NAMALWA (cell line): Measurements from ENCODE around the gene PLA2G4B.

Experiments used
- DNase-seq: peaks from one replicate; pipeline ENCODE4 v3.0.0-alpha.2; 2015; ENCODE audit warnings: low spot score

The PLA2G4B gene

GRCh38 chr15:41838400-41838897 lies at the start of gene PLA2G4B:
TSS of gene PLA2G4B (plus strand) at chr15:41838847. CDS start at chr15:41838914, 67 bp downstream.
- DNase-seq, result no peak

DNA sequence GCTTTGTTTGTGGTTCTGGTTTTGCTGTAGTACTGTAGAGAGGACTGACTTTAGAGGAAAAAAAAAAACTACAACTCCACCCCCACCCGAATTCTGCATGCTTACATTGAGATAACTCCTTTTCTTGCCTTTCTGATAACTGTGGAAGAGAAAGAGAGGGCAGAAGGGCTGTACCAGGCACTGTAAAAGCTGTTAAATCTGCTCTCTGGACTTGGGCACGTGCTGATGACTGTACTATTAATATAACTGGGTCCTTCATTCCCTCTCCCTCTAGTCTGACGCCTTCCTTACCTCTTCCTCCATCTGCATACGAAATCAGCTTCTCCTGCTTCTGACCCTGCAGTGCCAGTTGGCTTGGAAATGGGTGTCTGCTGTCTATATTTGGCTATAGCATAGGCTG lies 49.4 kb upstream of the PLA2G4B start:
- no peak for DNase-seq

GRCh38 chr15:41789662-41790061 lies 49.0 kb upstream of the PLA2G4B start:
- no peak for DNase-seq

DNA sequence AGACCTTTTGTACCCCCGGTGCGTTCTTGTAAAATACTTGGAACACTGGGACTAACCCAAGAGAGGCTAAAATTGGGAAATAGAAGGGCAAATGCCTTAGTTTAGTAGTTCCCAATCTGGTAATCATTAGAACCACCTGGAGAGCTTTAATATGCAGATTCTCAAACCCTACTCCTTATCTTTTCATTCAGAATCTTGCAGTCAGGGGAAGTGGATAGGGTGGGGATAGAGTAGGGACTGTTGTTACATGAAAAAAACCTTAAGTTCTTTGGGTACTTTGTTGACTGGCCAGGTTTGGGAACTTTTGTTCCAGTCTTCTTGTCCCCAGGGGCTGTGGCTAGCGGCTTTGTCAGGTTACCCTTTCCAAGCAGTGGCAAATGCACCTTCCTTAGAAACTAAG lies 48.5 kb upstream of the PLA2G4B start:
- DNase-seq, result no peak

DNA sequence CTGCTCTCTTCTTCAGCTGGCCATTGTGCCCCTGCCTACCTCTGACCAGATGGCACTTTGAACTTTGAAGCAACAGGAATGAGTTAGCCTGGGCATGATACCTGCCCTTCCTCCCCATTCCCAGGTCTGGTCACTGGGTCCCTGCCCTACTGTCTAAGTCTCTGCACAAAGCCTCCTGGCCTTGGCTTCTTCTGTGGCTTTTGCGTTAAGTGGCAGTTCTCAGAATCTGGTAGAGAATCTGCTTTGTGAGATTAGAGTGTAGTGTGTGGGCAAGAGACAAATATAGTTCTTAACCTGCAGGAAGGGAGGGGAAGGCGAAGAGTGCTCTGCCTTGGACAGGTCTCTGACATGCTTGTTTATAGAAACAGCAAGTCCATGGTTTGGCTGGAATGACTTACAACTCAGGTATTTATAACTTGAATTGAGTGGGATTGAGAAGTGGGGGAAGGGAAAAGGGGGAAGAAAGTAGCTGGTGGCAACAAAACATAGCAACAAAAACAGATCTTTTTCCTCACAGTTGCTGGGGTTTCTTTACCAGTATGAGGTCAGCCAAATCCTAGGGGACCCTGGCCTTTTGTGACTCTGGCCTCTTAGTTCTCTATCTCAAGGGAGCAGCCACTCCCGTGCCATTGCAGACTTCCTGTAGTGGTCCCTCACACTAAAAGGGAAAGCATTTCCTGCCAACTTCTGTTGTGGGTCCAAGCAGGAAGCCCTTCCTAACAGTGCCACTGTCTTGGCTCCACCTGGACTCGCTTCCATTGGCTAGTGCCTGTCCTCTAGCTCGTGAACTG lies 47.7 kb upstream of the PLA2G4B start:
- DNase-seq, result no peak

- DNase-seq, result no peak
These were observed 47.1 kb upstream of the PLA2G4B start for GRCh38 chr15:41791547-41791937.

- no peak for DNase-seq
These were observed 46.5 kb upstream of the PLA2G4B start for GRCh38 chr15:41792000-41792637.

GRCh38 chr15:41794081-41794480 lies 44.6 kb upstream of the PLA2G4B start:
- DNase-seq, result no peak

DNA sequence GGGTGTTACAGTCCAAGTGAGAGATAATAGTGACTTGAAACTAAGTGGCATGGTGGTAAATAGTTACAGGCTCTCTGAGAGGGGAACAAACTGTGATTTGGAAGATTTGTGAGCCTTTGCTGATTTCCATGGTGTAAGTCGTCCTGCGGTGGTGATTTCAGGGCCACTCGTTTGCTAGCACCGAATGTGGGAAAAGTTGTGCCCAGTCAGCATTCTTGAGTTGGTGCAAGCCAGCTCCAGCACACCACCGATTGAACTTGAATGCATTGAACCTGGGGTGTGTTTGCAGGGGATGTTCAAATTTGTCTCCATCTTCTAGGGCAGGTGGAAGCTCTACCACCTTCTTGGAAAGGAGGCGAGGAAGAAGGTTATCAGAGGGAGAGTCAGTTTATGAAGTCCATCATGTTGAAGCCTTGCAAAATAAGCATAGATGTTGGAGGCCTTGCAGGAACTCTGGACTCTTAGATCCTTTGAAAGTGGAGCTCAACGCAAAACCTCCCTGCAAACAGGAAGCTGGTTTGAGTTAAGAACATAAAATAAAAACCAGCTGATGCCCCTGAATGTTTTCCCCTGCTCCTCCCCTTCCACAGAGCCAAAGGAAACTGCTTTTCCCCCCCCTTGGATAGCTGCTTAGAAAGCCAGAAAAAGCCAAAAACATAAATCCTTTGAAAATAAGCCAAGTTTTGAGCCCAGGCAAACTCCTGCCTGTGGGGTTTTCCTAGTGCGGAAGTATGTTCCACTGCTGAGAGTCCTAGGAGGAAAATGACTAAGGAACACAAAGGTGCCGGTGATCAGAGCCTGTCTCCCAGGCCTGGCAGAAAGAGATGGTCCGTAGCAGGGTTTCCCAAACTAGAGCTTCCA lies 42.4 kb upstream of the PLA2G4B start:
- DNase-seq, result no peak

DNA sequence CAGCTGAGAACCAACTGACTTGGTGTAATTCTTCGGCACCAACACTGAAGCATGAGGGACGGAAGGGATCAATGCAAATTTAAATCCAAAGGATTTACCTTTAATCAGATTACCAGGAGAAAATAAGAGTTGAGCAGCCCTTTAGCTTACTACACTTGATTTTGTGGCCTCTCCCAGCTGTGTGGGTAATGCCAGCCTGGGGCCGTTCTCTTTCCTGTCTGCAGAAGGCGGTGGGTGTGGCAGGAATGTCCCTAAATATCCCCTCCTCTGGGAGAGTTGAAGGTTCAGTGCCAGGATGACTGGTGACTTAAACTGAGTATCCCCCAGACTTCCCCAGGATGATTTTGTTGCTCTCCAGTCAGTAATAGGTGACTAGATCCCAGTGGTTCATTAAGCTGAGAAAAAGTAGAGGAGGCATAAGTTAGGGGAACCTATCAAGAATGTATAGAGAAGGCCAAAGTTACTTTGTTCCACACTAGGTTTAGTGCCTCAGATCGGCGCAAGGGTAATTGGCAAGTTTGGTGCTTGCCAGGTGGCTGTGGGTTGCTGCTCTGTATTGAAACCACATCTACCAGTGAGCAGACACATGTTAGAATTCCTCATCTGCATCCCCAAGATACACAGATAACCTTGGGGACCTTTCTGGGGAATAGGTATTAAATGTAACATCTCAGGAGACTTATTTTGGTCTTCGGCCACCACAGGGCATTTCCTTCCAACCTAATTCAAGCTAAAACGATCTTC lies 41.3 kb upstream of the PLA2G4B start:
- no peak for DNase-seq

DNA sequence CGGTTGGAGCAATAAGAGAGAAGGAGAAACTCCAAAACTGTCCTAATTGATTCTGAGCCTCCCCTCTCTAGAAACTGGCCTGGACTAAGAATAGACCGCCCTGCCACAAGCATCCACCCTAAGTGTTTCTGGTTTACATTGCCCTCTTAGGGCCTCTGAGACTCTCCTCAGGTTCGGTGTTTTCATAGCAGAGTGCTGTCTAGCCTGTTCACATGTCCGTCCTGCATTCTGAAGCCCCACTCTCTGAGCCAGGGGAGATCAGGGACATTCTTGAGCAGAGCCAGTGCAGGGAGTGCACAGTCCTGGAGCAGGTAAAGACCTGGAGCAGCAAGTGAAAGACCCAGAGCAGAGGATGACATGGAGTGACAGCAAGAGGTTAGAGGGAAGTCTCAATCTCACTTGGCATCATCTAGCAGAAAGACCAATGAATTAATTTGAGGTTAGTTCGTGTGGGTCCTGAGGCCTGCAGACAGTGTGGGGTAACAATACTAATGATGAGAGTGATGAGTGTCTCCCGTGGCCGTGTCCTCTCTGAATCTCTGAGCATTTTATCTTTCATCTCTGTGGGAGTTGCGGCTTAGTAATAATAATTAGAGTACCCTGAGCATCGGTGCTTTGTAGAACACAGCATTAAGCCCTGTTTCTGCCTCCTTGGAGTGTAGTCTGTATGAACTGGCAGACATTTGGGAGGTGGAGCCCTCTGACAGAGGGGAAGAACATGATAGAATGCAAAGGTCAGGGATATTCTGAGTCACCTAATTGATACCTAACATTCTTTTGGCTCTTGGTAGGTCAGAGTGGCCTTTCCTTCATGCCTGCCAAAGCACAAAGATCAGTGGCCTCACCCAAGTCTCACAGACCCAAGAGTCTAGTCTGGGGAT lies 39.8 kb upstream of the PLA2G4B start:
- no peak for DNase-seq

- no peak for DNase-seq
These were observed 39.2 kb upstream of the PLA2G4B start for GRCh38 chr15:41799488-41799805.

- no peak for DNase-seq
These were observed 37.5 kb upstream of the PLA2G4B start for GRCh38 chr15:41801185-41801584.

GRCh38 chr15:41801850-41802455 lies 36.7 kb upstream of the PLA2G4B start:
- DNase-seq, result no peak

DNA sequence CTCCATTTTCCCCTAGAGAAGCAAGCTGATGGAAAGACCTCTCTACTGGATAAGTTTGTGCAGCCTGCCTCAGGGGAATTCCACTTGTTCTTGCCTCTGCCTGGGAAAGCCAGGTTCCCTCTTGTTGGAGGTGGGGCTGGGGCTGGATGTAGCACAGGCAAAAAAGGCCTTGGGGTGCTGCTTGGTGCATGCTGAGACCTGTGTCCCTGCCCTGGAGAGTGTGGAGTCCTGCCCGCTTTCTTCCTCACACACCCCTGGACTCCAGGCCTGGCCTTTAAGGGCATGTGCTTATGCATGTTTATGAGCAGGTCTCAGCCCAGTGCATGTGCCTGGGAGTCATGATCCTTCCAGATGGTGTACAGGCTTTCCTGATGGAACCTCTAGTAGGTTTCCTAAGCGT lies 34.3 kb upstream of the PLA2G4B start:
- no peak for DNase-seq

GRCh38 chr15:41804916-41805666 lies 33.6 kb upstream of the PLA2G4B start:
- no peak for DNase-seq

GRCh38 chr15:41805711-41806110 lies 32.9 kb upstream of the PLA2G4B start:
- no peak for DNase-seq

GRCh38 chr15:41806291-41807181 lies 32.1 kb upstream of the PLA2G4B start:
- no peak for DNase-seq

DNA sequence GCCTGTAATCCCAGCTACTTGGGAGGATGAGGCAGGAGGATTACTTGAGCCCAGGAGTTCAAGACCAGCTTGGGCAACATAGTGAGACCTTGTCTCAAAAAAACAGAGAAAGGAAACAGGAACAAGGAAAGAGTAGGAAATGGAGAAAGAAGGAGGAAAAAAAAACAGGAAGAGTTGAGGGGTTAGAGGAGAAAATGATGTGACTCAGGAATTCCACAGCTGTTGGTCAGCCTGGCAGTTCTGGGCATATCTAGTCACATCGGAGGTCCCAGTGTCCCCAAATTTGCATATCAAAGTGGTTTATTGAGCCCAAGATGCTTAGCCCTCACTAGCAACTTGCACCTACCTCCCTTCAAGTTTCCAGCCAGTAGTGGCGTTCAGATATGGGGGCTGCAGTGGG lies 29.5 kb upstream of the PLA2G4B start:
- DNase-seq, result no peak
